NCI-H226 (cell line): ENCODE results near the gene NCKAP5.

Experiments
- DNase-seq: peaks from one replicate; pipeline ENCODE4 v3.0.0-alpha.2; 2015

NCKAP5 gene

DNA sequence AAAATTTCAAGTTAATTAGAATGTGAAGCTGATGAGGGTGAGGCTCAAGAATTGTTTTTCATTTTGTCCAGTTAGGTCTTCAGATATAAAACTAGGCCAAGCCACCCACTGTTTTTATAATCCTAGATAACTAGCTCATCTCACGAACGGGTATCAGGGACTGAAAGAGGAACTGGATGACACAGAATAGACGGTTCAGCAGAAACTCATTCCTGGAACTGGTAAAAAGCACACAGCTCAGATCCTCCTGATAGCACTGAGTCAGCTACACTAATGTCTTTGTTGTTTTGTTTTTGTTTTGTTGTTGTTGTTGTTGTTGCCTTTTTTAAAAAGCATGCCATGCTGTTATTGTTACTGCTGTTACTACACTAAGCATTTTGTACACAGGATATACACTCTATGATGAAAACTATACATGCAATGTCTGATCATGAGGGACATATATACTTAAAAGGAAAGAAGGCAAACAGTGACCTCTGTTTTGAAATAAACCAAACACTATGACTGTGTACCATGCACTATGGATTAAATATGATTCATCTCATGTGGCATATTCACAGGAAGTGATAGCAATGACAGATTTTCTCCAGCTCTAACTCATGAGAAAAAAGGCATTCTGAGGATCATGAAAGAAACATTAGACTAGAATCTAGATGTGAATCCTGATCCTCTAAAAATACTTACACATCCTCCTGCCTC is 437.6 kb downstream of the NCKAP5 start:
- no peak for DNase-seq

- no peak for DNase-seq
Observed at GRCh38 chr2:133124446-133124845, 443.8 kb downstream of the NCKAP5 start.

DNA sequence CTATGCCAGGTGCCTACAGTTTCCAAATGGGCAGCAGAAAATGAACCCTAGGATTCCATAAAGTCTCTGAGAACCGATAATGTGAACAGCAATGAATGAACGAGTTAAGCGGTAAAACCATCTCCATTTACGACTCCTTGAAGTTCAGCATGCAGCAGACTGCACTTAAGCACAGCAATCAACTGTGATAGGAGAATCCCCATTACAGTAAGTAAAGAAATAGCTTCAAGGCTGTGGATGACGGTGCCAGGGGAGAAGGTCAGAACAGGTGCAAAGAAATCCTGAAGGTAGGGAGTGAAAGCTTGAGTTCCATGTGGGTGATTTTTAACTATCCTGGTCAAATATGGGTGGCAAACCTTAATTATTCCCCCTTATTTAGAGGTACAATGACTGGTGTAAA is 444.4 kb downstream of the NCKAP5 start:
- no peak for DNase-seq

DNA sequence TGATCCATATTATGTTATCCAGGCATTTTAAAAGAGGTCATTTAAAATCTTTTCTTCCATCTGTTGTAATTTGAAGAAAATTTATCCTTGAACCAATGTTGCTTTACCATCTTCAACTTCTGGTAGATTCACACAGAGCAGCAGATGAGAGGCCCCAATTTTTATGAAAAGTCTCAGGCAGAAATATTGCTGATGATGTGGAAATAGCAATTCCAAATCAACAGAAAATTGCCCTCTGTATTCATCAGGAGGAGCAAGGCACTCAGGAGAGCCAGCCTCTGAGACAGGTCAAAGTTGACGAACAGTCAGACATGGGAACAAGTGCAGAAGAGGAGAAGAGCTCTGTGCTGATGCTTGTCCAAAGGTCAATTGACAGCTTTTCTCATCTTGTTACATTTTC is 444.9 kb downstream of the NCKAP5 start:
- no peak for DNase-seq

GRCh38 chr2:133122529-133122928 is 445.7 kb downstream of the NCKAP5 start:
- no peak for DNase-seq

DNA sequence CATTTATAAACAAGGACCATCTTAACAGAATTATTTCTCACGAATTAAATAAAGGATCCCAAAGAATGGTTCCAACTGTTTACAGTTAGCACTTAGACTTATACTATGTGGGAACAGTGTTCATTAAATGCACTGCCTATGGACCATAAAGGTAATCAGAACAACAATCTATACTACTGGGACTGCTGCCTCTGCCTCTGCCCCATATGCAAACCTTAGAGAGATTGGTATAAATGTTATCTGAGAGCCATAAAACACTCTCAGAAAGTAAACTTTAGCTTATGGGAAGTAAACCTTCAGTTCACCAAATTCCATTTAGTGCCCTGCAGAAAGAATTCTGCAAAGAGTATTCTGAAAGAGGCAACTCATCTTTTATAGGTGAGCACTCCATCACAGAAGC is 448.0 kb downstream of the NCKAP5 start:
- DNase-seq: no peak

- DNase-seq: no peak
Observed at GRCh38 chr2:133110201-133110600, 458.1 kb downstream of the NCKAP5 start.

DNA sequence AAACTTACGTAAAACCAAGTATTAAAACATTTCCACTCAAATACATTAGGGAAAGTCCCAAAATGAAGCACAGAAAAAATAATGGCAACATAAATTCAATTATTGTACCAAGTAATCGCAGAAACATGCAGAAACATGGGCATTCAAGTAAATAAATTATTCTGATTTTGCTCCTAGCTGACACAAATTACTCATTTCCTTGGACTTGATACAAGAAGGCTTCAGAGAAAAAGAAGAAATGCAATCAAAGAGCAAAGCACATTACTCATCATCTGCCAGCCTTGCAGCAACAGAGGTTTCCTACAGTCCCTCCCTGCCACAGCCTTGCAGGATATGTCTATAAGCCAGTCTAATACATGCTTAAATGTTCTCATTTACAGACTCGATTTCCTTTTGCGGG is 458.5 kb downstream of the NCKAP5 start:
- DNase-seq: no peak

DNA sequence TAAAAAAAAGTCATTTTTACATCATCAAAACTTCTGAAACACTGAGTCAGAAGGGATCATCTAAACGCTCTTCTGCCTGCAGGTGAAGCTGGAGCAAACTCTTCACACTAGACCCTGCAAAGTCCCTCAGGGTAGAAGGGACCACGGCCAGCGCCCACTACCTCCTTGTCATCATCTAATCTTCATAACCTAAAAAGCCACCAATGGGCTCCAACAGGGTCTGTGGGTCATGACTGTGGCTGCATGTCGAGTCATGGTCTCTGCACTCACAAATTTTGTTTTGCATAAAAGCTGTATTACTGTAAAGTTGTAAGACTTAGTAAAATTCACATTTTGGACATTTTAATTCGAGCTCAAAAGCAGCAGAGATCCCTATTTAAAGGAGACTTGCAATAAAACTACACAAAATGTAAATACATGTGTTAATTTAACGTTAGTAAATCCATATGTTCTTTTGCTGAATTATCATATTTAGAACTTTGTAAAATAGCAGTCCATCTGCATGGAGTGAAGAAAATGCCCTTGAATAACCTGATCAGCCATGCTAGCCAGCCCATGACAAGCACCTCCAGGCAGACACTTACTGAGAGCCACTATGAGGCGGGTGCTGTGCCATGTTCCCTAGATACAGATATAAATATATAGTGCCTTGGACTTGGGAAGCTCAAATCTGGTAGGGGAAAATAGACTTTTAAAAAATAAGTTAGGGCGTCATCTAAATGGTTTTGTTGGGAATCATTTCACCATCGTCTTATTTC is 461.0 kb downstream of the NCKAP5 start:
- no peak for DNase-seq

DNA sequence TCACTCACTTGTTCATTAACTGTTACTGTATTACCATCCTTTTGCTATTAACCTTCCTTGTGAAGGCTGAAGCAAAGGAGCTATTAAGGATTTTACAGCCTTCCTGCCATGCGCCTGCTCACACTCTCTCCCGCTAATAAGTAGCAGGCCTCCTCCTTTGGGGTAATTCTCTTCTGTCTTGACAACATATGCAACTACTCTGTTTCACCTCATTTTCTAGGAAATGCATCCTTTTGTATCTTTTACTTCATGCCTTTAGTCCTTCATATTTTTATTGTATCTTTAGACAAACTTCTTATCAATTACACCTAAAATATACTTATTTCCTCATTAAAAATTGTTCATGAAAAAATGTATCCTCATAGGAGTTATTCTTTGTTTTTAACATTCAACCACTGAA is 463.4 kb downstream of the NCKAP5 start:
- DNase-seq: no peak

DNA sequence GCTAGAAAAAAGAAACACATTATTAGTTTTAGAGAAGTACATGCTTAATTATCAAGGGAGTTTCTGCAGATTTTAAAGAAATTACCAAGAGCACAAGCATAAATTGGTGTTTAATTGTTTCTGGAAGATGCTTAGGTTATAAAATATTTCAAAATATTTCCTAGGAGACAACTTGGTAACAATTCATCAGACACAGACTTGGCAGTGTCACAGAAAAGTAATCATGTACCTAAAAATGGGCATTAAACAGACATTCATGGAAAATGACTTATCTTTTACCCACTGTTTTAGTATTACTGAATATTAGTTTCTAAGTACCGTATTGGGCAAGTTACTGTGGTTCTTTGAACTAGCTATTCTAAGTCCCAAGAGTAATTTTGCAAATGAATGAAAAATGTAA is 469.5 kb downstream of the NCKAP5 start:
- no peak for DNase-seq

GRCh38 chr2:133097666-133098065 is 470.6 kb downstream of the NCKAP5 start:
- DNase-seq: no peak

DNA sequence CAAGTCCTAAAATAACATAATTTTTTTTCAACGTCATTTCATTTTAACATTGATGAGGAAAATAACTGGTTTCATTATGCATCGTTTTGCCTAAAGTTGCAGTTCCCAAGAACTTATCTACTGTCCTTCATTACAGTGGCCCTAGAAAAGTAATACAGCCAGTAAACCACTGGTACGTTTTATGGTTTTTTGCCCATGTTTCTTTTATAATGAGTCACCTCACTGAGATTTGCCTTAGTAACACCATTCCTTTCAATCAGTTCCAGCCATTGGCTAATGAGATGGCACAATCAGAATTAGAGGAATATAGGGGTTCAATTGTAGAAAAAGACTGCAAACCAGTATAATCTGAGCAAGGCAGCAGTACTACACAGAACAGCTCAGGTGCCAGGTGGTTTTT is 475.7 kb downstream of the NCKAP5 start:
- no peak for DNase-seq

DNA sequence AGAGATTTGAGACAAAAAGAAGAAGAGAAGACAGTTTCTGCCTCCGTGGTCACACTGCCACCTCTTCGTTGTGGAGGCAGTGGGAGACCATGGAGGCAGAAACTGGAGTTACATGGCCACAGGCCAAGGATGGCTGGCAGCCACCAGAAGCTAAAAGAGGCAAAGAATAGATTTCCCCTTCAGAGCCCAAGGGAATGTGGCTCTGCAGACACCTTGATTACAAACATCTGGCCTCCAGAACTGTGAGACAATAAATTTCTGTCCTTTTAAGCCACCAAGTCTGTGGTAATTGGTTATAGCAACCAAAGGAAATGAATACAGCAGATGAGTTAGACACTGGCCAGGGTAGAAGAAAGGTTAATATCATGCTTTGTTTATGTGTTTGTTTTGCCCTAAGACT is 477.9 kb downstream of the NCKAP5 start:
- no peak for DNase-seq

- DNase-seq: no peak
Observed at GRCh38 chr2:133086176-133086575, 482.1 kb downstream of the NCKAP5 start.

GRCh38 chr2:133085646-133086045 is 482.6 kb downstream of the NCKAP5 start:
- DNase-seq: no peak

- no peak for DNase-seq
Observed at GRCh38 chr2:133082034-133082433, 486.2 kb downstream of the NCKAP5 start.

DNA sequence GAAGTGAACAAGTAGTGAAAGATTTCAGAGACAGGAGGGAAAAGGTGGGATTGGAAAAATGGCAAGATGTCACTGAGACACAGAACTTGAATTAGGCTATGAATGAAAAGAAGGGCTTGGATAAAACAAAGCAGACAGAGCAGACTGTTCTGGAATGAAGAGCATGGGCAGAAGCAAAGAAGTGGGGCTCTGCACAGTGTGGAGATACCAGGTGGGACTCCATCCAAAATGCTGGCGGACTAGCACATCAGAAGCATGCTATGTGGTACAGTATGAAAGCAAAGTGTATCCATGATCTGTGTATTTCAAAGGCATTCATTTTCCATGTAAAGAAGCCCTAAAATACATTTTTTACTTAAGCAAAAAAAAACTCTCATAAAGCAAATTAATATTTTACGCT is 487.4 kb downstream of the NCKAP5 start:
- no peak for DNase-seq

DNA sequence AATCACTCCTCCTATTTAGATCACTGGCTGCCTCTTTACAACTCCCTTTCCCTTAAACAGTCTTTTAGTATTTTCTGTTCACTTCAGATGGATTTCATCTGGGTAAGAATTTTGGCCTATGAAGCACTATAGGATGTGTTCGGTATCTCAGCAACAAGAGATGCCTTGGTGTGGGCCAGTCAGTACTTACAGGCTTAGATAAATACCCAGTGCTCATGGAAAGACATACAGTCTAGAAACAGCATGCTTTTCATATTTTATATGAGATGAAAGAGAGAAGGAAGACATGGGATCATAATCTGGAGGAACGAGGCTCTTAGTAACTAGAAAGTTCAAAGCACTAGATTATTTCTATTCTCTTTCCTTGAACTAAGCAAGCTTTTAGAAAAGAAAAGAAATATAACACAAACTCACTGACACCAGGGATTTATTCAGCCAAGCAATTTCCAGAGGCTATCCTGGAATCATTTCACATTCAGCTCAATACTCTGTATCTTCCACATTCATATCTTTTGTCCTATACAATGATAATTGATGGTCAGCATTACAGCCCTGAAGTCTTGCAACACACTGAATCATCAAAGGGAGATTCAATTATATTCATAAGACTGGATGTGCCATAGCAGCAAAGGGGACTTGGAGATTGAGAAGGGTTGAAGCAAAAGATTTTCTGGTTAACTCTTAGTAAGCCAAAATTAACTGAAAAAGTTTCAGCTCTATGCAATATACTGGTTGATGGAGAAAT is 489.4 kb downstream of the NCKAP5 start:
- DNase-seq: no peak

GRCh38 chr2:133077269-133077822 is 490.9 kb downstream of the NCKAP5 start:
- DNase-seq: no peak

GRCh38 chr2:133072837-133073694 is 495.2 kb downstream of the NCKAP5 start:
- DNase-seq: no peak

- DNase-seq: no peak
Observed at GRCh38 chr2:133063775-133064174, 504.5 kb downstream of the NCKAP5 start.
